Loucy (cell line): ENCODE measurements around the gene HPF1.

Source experiments
- CTCF ChIP-seq: fragments of 200-600 bp; sonication (generic); conservative IDR thresholded peaks from 2 replicates; pipeline ENCODE4 v1.5.1; 2014; ENCODE audit warnings: mild to moderate bottlenecking, antibody characterized with exemption, low read length
- EZH2phosphoT487 ChIP-seq: fragments of 200-600 bp; IDR thresholded peaks from 2 replicates; pipeline ENCODE4 v1.6.1; 2018; ENCODE audit warnings: antibody characterized with exemption, mild to moderate bottlenecking, moderate library complexity, borderline replicate concordance

DNA sequence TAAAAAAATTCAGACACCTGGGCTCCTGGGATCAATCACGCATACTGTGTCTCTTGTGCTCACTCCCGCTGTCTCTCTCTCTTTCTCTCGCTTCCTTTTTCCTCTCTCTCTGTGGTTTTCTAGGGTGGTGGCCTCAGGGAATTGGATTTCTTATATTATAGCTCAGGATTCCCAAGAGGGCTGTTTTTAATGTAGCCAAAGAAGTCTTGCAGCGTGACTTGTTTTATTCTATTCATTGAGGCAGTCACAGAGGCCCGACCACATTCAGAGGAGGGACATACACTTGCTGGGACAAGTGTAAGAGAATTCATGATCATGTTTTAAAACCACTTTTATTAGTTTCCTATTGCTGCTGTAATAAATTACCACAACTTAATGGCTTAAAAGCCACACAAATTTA, 59.4 kb downstream of the HPF1 start:
- TF ChIP-seq CTCF = no peak
- no peak for TF ChIP-seq EZH2phosphoT487
